GM21825 (cell line): ENCODE data around the gene CAPS.
A peak's percentile ranks its signal among the peaks of the same experiment; 100 is the strongest.

Experiments
- ATAC-seq: cut with Tn5 transposase; IDR thresholded peaks from one replicate; pipeline ENCODE4 v1.9.1; 2021; ENCODE audit warnings: mild to moderate bottlenecking, moderate library complexity; ENCODE audit not compliant: unreplicated experiment

The CAPS gene

DNA sequence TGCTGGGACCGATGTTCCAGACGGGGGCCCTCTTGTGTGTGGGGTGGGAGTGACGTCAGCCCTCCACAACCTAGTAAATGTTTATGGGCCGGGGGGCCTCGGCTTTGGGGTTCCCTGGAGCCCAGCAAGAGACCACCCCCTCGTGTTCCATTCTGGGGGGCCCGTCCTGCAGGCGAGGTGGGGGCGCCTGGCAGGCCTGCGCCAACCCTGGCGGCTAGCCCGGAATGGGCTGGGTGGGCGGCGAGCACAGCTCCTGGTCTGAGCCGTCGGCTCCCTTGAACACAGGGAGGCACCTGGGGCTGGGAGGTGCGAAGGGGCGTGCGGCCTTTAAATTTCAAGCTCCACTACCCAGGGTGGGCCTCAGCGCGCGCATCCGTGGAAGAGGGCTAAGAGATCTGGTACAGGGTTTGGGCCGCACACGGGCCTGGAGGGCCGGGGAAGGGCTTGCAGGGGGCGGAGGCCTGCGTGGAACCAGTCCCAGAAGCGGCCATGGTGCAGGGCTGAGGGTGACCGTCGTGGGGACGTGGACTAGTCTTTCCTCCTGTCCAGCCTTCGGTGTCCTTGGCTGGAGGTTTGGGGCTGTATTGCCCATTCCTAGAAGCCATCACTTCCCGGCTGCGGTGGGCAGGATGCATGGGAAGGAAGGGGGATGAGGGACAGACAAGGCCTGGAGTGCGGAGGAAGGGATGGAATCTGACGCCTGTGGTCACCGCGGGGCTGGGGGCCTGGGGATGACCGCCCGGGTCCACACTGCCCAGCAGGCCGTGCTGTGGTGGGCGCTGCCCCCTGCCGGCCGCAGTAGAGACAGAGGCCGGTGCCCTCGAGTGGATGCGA lies 21.9 kb upstream of the CAPS start:
- no peak for ATAC-seq

- ATAC-seq, result no peak
Observed at GRCh38 chr19:5892772-5893275, 21.2 kb upstream of the CAPS start.

GRCh38 chr19:5893296-5893903 lies 20.7 kb upstream of the CAPS start:
- ATAC-seq, result no peak

DNA sequence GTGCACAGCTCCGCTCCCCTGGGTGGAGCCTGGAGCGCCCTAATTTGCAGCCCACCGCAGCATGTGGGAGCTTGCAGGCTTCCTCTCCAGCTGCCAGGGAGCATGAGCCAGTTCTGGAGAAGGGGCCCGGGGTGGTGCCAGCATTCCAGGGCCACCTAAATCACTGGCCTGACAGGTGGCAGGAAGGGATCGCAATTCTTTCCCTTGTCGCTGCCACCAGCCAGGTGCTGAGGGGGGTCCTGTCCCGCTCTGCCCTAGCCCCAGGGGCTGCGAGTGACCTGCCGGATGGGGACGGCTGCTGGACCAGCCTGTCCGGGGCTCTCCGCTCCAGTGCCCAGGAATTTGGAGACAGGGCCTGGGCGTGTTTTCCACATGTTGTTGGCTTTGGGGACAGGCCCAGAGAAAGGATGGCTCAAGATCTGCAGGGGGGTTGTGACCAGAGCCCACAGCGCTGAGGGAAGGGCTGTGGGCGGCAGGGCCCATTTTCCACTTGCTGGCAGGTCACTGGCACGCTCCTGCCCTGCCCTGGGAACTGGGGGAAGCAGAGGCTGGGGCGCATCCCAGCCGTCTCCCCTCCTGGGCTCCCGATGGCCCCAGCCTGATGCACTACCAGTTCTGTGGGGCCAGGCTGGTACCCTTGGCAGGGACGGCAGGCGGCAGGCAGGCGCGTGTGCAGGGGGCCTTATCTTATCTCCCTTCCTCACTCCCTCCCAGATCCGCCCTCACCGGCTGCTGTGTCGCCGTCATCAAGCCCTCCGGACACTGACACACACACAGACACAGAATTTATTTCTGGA lies 19.9 kb upstream of the CAPS start:
- no peak for ATAC-seq

- ATAC-seq, result no peak
Observed at GRCh38 chr19:5894704-5895349, 19.2 kb upstream of the CAPS start.

GRCh38 chr19:5895409-5895808 lies 18.6 kb upstream of the CAPS start:
- ATAC-seq, result no peak

DNA sequence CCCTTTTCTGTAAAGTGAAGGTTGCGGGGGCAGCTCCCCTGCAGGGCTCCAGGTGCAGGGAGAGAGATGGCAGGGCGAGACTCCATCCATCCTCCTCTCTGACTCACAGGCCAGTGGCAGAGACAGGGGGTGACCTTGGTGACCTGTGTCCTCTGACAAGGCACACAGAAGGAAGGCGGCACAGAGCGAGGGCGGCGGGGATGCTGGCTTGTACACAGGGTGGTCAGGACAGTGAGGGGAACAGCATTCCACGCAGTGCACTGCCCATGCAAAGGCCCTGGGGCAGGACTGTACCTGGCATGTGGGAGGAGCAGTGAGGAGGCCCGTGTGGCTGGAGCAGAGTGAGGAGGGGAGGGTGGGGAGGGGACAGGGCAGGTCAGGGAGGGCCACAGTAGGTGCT lies 18.2 kb upstream of the CAPS start:
- no peak for ATAC-seq

GRCh38 chr19:5896365-5897076 lies 17.5 kb upstream of the CAPS start:
- ATAC-seq, result no peak

DNA sequence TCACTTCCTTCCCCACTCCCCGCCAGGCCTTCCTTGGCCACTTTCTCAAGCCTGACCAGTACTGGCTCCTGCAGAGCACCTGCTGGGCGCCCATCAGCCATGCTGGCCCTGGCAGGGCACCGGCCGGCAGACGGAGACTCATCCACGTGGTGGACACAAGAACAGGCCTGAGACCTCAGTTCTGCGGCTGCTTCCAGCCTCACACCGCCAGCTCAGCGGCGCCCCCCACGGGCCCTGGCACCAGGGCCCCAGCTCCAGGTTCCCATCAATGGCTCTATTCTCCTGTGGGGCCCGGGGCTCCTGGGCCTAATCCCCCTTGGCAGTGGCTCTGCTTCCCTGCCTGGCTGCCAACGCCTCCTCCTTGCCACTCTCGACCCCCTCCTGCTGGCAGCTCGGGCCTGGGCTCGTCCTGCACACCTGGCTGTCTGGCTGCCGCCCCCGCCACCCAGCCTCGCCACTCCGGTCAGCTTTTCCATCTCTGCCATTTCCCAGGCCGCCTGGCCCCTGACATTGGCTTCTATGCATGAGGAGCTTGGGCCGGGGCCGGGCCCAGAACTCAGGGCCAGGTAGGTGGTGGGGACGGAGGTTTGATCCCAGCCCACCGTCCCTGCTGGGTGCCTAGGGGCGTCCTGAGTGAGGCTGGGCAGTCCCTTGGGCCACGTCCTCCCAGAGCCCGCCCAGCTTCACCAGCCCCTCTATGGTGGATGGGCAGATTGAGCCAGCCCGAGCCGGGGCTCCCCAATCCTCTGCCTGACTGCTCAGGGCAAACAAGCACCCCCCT lies 16.7 kb upstream of the CAPS start:
- no peak for ATAC-seq

GRCh38 chr19:5899728-5900526 lies 14.1 kb upstream of the CAPS start:
- ATAC-seq, result no peak

DNA sequence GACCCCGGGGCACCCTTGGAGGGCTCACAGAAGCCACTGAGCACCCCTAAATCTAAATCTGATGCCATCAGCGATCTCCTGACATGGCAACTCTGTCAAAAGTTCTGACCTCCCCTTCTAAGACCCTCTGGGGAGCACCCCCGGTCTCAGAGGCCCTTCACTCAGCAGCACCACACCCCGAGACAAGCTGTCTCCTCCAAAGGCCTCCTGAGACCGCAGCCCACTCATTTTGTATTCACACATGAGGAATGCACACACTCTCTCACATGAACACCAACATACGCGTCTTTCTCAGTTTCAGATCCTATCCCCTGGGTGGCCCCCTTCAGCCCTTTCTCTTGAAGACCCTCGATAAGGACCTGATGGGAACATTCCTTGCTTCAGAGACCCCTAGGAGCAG lies 13.1 kb upstream of the CAPS start:
- ATAC-seq, result no peak

GRCh38 chr19:5903056-5903623 lies 10.9 kb upstream of the CAPS start:
- no peak for ATAC-seq

GRCh38 chr19:5903624-5904351 lies 10.3 kb upstream of the CAPS start, which contains the start of gene NDUFA11:
Gene NDUFA11 (minus strand): TSS chr19:5903790. CDS start chr19:5903708, 82 bp downstream.
- ATAC-seq, result peak; percentile 34

DNA sequence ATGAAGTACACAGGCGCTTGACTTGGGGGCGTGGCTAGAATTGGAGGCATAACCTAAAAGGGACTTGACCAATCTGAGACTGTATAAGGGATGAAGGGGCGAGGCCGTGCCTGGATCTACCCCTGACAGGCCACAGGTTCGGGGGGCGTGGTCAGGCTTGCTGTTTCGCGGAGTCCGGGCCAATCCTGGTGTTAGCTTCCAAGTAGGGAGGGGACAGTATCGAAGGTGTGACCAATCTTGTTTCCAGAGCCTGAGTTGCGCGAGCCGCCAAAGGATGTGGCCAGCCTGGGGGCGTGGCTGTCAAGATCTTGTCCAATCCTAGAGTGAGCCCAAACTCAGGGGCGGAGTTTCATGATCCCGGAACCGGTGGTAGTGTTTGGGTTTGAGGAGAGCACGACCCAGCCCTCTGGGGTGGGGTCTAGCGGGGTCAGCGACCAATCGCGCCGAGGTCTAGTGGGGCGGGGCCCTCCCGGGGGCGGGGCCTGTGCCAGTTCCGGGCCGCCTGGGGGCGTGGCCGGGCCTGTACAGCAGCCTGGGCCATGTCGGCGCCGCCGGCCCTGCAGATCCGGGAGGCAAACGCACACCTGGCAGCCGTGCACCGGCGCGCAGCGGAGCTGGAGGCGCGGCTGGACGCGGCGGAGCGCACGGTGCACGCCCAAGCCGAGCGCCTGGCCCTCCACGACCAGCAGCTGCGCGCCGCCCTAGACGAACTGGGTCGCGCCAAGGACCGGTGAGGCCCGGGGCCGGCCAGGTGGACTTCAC lies 9.5 kb upstream of the CAPS start, which contains the start of gene VMAC:
Gene VMAC (plus strand): TSS at position 521 of the 762 bp plus-strand sequence. CDS start 19 bp downstream, at position 540.
- ATAC-seq, result peak; percentile 74

- no peak for ATAC-seq
Observed at GRCh38 chr19:5905114-5905778, 8.8 kb upstream of the CAPS start.

DNA sequence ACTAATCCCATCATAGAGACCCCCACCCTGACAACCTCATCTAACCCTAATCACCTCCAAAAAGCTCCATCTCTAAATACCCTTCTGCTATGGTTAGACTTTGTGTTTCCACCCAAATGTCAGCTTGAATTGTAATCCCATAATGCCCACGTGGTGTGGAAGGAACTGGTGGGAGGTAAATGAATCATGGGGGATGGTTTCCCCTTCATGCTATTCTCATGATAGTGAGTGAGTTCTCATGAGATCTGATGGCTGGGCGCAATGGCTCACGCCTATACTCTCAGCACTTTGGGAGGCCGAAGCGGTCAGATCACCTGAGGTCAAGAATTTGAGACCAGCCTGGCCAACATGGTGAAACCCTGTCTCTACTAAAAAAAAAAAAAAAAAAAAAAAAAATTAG lies 6.8 kb upstream of the CAPS start:
- ATAC-seq, result no peak
